Panc1 (cell line): Measurements from ENCODE around the gene NATD1.

Experiments
- CTCF ChIP-seq: fragments of 450-650 bp; IDR thresholded peaks from 2 replicates; pipeline ENCODE4 v1.5.1; 2017; ENCODE audit warnings: mild to moderate bottlenecking
- POLR2AphosphoS5 ChIP-seq: IDR thresholded peaks from 2 replicates; pipeline ENCODE4 v1.6.1; 2012; ENCODE audit warnings: mild to moderate bottlenecking, low read depth, low read length, moderate library complexity
- REST ChIP-seq, 2 experiments: IDR thresholded peaks; 2 replicates each; pipeline ENCODE4 v1.6.1; 2011 to 2012; ENCODE audit warnings: low read depth in 2 of 2, control low read depth in 1 of 2, low read length in 1 of 2, mild to moderate bottlenecking in 1 of 2, moderate library complexity in 1 of 2; ENCODE audit not compliant: insufficient read depth in 1 of 2
- SIN3A ChIP-seq: IDR thresholded peaks from 2 replicates; pipeline ENCODE4 v1.6.1; 2012; ENCODE audit warnings: low read depth, mild to moderate bottlenecking, low read length, moderate library complexity, borderline replicate concordance; ENCODE audit not compliant: insufficient read depth
- TCF7L2 ChIP-seq: IDR thresholded peaks from 2 replicates; pipeline ENCODE4 v1.6.1; 2011; ENCODE audit warnings: mild to moderate bottlenecking, low read depth, low read length, inconsistent platforms

- TF ChIP-seq CTCF (no peak), SIN3A (no peak), POLR2AphosphoS5 (no peak), REST (IDR thresholded peaks at IDR 0.05; ENCODE audit: insufficient read depth in 1 of 2, low read depth in 2 of 2, low read length in 1 of 2) (no peak), TCF7L2 (no peak)
Measured at GRCh38 chr17:21201874-21202273, 51.3 kb downstream of the NATD1 start.
